Muscle of arm (tissue), 12 donors: Measurements from ENCODE around the gene ATP9B. TPM values are rescaled to one million over a fixed set of nuclear protein-coding genes. Genes with fewer than 3 reads are reported as not detected.
"Not testable (repeated sequence)": the region's sequence is repeated elsewhere in the genome, so short reads cannot be mapped to it uniquely, and the experiment has no call there.

Experiments
- DNase-seq: peaks from one replicate; pipeline ENCODE4 v3.0.0-alpha.2; 2013
- polyA plus RNA-seq, 12 donors: library from polyadenylated mRNA; unstranded; fragments of 120-200 nt; gene quantifications; one replicate each; pipeline ENCODE4 v1.2.1, GENCODE V29; 2013; ENCODE audit not compliant: insufficient read length in 12 of 12

ATP9B gene
- polyA plus RNA-seq, 12 donors, result 12.6 to 39.8 (median 22.5) TPM; not detected in 1

DNA sequence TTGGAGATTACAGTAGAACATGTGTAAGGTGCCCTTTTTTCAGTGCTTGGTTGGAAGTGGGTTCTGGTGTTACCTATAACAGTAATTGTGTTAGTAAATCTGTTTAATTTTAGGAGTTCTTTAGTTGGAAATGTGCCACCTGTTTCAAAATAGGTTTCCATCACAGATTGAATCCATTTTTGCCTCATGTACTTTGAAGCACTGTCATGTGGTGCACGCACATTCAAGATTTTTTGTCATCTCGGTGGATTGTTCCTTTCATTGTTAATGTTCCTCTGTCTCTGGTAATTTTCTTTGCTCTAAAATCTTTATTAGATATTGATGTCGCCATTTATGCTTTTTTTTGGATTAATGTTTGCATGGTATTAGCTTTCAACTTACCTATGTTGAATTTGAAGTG lies 1.3 kb downstream of the ATP9B start:
- no peak for DNase-seq

DNA sequence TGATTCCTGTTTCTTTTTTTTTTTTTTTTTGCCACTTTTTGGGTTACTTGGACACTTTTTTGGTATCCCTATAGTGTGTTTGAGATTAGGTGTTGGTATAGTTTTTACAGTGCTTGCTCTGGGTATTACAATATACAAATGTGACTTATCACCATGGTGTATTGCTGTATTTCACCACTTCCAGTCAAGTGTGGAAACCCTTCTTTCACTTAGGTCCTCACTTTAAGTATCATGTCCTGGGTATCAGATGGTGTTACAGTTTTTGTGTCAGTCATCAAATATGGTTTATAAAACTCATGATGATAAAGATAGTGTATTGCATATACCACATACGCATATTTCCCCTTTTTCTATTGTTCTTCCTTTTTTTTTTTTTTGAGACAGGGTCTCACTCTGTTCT lies 1.8 kb downstream of the ATP9B start:
- DNase-seq, result no peak

DNA sequence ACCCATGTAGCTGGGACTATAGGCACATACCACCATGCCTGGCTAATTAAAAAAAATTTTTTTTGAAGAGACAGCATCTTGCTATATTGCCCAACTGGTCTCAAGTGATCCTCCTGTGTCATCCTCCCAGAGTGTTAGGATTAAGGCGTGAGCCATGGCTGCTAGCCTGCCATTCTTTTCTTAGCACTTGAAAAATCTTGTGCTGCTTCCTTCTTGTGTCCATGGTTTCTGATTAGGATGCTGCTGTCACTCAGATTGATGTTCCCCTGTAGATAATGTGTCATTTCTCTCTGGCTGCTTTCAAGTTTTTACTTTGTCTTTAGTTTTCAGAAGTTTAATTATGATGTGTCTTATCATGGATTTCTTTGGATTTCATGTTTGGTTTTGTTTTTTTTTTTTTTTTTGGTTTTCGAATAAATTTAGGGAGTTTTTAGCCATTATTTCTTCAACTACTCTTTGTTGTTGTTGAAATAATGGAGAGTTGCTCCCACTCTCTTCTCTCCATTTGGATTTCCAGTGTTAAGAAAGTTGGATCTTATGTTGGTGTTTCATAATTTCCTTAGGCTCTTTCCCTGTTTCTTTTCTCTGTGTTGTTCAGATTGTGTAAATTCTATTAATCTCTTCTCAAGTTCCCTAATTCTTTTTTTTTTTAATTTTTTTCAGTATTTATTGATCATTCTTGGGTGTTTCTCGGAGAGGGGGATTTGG lies 2.5 kb downstream of the ATP9B start:
- no peak for DNase-seq

DNA sequence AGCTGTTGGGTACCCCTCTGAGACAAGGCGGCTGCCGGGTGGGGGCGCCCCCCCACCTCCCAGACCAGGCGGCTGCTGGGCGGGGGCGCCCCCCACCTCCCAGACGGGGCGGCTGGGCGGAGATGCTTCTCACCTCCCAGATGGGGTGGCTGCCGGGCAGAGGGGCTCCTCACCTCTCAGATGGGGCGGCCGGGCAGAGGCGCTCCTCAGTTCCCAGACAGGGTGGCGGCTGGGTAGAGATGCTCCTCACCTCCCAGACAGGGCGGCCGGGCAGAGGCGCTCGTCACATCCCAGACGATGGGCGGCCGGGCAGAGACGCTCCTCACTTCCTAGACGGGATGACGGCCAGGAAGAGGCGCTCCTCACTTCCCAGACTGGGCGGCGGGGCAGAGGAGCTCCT lies 3.5 kb downstream of the ATP9B start:
- not testable (repeated sequence) for DNase-seq

DNA sequence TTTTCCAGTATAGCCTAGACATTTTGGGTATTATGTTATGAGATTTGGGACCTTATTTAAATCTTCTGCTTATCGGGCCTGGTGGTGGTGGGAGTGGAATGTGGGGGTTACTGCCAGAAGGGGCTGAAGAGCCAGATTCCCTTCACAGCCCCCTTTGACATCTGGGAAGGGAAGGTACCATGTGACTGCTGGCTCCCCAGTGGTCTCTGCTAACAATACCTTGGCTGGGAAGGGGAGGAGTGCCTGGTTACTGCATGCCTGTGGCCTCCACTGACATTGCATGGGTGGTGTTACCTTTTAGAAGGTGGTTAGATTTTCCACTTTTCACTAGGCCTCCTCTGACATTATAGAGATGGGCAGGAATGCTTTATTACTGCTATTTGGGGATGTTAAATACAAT lies 8.0 kb downstream of the ATP9B start:
- DNase-seq, result no peak

DNA sequence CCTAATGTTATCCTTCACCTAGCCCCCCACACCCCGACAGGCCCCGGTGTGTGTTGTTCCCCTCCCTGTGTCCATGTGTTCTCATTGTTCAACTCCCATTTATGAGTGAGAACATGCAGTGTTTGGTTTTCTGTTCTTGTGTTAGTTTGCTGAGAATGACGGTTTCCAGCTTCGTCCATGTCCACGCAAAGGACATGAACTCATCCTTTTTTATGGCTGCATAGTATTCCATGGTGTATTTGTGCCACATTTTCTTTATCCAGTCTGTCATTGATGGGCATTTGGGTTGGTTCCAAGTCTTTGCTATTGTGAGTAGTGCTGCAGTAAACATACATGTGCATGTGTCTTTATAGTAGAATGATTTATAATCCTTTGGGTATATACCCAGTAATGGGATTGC lies 9.6 kb downstream of the ATP9B start:
- DNase-seq, result not testable (repeated sequence)

DNA sequence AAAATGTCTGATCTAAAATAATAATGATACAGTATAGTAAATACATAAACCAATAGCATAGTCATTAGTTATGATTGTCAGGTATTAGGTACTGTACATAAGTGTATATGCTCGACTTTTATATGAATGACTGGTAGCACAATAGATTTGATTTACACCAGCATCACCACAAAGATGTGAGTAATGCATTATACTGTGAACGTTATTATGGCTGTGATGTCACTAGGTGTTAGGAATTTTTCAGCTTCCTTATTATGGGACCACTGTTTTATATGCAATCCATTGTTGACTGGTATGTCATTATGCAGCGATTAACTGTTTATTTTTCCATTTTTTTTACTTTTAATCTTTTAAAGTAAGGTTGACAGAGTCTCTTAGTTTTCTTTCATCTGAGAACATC lies 23.7 kb downstream of the ATP9B start:
- no peak for DNase-seq

DNA sequence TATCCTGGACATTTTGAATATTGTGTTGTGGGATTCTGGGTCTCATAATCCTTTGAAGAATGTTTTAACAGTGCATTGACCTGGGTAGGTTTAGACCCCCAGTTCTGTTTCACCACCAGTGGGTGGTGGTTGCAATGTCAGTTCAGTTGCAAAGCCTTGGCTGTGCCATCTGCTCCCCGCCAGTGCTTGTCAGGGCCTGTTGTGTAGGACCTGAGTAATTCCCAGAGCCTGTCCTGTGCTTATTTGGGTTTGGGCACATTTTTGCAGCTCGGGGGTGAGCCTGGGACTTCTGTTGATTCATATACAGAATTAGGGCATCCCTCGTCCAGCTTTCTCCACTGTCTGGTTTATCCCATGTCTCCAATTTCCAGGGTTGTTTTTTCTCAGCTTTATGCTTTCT lies 24.8 kb downstream of the ATP9B start:
- no peak for DNase-seq

DNA sequence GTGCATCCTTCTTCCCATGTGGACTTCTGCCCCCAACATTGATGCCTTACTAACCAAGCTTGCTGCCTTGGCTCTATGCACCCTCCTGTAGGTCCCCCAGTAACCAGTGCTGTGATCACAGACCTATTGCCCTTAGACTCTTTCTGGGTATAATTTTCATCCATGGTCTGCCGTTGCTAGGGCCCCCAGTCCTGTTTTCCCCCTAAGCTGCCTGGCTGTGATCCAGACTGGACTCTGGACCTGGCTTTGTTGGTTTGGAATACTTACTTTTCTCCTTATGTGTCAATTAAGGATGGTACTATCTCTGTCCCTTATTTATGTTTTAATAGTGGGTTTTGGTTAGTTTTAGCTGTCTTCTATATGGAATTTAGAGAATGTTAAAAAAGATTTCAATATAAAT lies 26.0 kb downstream of the ATP9B start:
- no peak for DNase-seq

DNA sequence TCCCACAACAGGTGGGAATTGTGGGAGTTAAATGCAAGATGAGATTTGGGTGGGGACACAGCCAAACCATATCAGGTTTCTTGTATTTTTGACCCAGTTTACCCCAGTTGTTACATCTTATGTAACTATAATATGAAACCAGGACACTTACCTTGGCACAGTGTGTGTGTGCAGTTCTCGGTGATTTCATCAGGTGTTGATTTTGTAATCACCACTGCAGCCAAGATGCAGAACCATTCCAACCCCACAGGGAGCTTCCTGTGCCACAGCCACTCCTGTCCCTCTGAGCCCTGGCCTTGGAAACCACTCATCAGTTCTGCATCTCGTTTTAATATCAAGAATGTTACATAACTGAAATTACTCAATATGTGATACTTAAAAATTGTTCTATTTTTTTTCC lies 31.8 kb downstream of the ATP9B start:
- no peak for DNase-seq

DNA sequence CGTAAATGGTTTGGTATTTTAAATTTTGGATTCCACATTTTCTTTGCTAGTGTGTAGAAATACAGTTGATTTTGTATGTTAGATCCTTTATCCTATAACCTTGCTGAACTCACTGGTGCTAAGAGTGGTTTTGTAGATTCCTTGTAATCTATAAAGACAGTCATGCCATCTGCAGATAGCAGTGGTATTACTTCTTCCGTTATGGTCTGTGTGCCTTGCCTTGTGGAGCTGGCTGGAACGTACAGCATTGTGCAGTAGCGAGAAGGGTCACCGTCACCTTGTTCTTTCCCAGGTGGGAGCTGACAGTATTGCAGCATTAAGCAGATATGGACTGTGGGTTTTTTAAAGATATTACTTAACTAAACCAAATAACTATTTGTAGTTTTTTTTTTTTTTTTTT lies 33.7 kb downstream of the ATP9B start:
- DNase-seq, result no peak

DNA sequence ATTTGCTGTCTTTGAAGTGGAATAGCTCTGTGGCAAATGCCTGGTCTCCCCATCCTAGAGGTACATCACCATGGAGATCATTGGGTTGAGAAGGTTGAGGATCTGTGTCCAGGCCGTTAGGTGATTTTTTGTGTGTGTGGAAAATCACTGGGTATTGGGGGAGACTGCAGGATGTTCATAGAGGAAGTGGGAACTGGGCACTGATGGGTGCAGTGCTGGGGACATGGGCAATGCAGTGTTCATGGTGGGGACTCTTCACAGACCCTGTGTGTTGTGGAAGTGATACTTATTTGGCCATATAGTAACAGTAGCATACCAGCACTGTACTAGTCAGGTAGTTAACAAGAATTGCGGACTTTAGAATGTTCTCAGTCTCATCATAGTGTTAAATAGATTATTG lies 34.9 kb downstream of the ATP9B start:
- DNase-seq, result no peak

DNA sequence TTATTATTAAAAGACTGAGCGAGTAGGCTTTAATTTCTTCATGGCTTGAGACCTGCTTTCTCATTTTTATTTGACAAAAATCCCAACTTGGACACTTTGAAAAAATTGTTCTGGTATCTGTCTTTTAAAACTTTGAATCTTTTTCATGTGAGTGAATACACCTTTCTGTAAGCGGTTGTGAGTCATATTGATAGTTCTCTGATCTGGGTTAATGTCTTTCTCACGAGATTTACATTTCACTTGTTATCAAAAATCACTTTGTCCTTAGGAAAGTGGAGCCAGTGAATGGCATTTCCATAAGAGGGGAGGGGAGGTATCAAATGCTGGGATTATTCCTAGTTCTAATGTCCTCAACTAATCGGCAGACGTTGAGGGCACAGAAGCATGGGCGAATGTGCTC lies 36.3 kb downstream of the ATP9B start:
- DNase-seq, result no peak

DNA sequence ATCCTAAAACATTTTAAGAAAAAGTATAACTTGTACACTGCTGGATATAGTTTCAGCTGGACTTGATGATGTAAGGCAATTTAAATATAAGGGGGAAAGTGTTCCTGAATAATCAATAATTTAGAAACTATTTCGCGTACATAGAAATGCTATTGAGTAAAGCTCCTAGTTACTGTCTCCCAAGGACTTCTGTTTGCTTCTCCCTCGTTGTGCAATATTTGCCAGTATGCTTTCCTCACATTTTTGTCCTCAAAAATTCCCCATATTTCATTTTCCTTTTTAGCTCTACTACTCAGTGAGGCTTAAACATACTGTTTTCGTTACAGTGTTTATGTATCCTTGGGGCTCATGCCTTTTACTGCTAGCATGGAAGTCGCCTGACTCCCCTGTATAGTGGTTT lies 36.9 kb downstream of the ATP9B start:
- no peak for DNase-seq

DNA sequence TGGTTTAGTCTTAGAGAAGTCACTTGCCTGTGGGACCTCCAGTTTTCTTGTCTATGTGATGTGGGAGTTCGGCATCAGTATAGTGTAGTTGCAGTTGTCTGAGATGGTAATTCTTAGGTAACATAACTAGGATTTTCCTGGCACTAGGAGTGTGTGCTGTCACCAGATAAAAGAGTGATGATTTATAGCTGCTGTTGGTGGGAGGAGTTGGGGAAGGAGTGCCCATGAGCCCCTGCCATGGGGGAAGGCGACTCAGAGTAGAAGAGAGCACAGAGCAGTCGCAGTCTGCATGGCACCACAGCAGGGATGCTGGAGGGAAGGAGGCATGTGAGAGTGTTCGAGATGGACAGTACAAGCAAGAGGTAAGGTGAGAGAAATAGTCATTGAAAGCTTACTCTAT lies 38.7 kb downstream of the ATP9B start:
- no peak for DNase-seq

DNA sequence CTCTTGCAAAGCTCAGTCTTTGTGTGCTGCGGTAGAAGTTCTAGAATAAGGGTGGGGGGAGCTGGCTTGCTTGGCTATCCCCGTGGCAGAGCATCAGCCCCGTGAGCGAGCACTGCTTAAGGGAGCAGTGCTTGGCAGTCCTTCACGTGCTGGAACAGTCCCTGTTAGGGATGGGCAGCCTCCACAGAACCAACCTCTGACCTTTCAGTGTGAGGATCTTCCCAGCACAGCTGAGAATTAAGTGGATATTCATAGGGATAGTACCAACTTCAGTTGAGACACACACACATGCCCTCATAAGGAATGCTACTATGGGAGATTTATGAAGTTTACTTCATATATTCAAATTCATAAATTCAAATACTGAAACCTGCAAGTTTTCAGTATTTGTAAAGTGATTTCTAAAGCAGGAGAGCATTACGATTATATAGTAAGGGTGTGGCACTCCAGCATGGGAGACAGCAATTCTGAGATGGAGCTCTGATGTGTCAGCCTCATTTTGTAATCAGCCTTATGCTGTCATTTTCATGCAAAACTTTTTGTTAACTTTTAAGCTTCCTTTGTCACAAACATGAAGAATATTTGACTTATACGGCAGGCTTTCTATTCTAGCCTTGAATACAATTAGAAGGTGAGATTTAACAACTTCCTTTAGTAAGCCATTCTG lies 39.5 kb downstream of the ATP9B start:
- no peak for DNase-seq

DNA sequence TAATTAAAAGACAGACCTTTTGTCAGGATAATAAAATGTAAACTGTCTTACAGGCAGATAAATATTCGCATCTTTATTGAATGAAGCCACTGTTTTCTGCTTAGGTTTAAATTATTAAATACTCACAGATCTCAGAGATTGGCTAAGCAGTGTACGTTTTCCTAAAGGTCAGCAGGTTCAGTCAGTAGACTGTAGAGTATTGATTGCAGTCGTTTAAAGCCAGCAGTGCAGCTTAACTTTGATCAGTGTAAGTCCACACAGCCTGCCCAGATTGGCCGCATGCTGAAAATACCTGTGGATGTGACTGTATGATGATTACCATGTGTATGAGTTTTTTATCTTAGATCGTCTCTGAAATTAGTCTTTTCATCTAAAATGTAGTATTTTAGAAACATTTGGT lies 42.3 kb downstream of the ATP9B start:
- DNase-seq, result no peak

DNA sequence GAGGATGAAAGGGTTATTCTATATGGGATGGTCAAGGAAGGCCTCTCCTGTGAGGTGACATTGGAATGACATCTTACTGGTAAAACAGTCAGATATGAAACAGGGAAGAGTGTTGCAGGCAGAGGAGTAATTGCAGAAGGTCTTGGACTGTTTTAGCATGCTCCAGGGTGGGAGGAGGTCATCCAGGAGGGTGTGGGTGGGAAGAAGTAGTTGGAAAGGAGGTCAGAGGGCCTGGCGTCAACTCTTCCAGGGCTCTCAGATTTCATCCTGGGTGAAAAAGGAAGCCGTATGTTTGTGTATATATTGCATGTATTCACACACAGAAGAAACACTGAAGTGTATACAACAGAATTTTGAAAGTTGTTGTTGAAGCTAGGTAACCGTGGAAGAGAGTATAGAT lies 48.2 kb downstream of the ATP9B start:
- no peak for DNase-seq

DNA sequence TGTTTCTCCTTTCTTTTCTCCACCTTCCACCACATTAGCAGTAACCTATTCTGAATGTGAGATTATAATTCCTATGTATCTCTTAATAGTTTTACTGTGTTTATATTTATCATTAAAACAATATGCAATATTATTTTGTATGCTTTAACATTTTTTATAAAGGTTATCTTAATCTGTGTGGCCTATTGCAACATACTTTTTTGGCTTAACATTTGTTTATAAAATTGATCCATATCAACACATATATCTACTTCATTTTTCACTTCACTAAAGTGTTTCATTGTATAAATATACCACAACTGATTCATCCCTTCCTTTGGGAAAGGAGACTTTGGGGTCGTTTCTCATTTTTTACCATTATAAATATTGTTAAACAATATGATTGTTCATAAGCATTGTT lies 48.6 kb downstream of the ATP9B start:
- no peak for DNase-seq

DNA sequence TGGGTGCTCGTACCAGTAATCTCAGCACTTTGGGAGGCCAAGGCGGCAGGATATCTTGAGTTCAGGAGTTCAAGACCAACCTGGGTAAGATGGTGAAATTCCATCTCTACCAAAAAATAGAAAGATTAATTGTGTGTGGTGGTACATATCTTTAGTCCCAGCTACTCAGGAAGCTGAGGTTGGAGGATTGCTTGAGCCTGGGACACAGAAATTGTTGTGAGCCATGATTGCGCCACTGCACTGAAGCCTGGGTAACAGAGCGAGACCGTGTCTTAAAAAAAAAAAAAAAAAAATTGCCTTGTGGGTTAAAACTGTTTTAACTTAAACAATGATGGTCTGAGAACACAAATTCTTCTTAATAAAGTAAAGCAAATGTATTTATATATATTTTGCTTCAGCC lies 49.6 kb downstream of the ATP9B start:
- DNase-seq, result no peak

DNA sequence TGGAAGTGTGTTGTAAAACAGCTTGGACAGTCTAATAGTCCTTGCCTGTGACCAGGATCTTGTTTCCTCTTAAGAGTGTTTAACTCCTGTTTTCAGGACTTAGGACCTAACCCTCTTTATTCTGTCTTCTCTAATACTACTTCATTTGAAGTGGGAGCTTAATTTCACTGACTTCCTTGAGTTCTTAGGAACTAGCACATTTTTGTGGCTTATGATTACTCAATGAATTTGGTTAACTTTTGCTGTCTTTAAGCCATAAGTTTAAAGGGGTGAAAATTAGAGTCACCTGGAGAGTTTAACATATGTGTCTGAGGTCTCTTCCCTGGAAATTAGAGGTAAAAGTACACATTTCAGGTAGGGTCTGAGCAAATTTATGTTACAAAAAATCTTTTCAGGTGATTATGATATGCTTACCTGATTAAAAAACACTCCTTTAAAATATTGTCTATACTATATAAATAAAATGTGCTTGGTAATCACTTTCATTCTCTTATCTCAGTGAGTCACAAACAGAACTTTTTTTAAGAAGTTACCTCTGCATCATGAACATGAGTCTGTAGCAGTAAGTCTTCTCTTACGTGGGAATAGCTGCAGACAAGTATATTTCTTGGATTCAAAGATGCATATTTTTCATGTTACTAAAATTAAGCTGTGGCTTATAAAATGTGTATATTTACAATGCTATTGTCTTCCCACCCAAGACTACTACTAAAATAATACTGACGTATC lies 52.7 kb downstream of the ATP9B start:
- DNase-seq, result no peak

DNA sequence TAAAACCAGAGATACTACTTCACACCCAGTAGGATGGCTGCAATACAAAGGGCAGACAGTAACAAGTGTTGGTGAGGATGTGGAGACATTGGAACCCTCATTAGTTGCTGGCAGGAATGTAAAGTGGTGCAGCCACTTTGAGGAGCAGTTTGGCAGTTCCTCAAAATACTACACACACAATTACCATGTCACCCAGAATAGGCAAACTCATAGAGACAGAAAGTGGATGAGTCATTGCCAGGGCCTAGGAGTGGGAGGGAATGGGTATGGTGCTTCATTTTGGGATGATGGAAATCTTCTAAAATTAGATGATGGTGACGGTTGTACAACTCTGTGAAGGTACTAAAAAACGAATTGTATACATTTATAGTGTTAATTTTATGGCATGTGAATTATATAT lies 54.8 kb downstream of the ATP9B start:
- DNase-seq, result no peak

DNA sequence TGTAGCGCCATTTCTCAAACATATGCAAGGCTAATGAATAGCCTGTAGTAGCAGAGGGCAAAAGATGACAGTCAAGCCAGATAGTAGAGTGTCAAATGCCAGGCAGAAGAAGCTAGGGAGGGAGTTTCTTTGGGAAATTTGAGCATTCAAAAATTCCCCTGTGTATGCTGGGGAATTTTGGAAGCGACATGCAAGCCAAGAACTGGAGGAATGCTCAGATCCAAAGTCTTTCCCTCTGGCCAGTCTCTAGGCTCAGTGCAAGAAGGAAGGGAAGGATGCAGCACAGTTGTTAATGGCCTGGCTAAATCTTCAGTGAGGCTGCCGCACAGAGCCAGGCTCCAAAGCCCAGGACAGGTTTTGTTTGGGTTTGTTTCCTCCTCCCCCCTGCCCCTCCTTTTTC lies 59.9 kb downstream of the ATP9B start:
- no peak for DNase-seq
